HG02852 (cell line): ENCODE data around the gene PEX12.
"Not testable (repeated sequence)": the region's sequence is repeated elsewhere in the genome, so short reads cannot be mapped to it uniquely, and the experiment has no call there.

Source experiments
- ATAC-seq: cut with Tn5 transposase; IDR thresholded peaks from one replicate; pipeline ENCODE4 v1.9.1; 2021; ENCODE audit warnings: mild to moderate bottlenecking, moderate library complexity; ENCODE audit not compliant: unreplicated experiment

The PEX12 gene

DNA sequence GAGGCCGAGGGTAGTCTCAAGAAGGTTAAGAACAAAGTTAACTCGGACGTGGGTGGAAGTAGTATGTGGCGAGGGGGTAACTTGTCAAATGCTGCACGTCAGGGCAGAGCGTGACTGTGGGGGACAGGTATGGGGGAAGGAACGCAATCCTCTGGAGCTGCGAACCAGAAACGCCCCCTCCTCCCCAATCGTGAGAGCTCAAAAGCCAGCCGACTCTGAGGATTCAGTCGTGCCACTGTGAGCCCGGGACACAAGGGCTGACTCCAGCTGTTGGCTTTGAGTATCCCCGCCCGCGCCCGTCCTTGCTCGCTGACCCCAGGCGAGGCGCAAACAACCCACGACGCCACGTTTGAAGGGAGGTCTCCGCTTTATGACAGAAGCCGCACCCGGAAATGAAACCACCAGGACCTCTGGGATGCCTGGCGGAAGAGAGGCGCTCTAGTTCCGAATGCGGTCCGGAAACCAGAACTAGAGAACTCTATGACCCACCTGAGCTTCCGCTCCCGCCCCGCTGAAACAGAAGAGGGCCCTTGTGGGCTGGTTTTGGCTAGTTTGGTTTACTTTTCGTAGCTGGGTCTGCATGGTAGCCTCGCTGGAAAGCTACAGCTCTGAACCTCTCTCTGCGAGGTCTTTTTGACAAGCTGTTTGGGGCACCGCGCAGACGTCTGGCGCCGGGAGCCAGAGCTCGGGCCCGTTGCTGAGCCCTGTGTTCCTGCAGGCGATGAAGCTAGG lies at the start of gene PEX12:
Gene PEX12 (minus strand): TSS at position 375 of the 732 bp plus-strand sequence. CDS start 550 bp downstream, outside the sequence.
- peak; percentile 92 for ATAC-seq

DNA sequence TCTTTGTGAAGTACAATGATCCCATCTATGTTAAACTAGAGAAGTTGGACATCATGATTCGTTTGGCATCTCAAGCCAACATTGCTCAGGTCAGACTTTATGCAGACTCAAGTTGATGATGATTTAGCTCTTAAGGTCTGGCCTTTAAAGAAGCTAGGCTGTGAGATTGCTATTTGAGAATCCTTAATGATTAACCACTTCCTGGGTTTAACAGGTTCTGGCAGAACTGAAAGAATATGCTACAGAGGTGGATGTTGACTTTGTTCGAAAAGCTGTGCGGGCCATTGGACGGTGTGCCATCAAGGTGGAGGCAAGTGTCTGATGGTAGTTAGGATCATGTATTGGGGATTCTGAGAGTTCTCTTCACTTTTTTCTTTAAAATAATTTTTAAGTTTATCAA lies 49.0 kb upstream of the PEX12 start:
- ATAC-seq = no peak

DNA sequence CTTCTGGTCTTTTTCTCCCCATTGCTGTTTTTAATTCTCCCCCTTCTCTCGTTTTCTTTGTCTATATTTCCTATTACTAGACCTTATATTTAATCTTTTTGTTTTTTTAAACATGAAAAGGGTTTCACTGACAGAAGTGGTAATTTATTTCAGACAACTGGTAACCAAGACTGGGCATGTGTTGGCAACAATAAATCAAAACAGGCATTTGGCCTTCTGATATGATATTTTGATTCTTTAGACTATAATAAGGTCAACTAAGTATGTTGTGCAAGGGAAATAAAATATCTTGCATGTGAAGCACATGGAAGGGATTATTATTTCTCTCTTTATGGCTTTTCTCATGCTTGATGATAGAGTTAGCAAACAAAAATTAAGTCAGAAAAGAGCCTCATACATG lies 43.4 kb upstream of the PEX12 start:
- ATAC-seq = no peak

DNA sequence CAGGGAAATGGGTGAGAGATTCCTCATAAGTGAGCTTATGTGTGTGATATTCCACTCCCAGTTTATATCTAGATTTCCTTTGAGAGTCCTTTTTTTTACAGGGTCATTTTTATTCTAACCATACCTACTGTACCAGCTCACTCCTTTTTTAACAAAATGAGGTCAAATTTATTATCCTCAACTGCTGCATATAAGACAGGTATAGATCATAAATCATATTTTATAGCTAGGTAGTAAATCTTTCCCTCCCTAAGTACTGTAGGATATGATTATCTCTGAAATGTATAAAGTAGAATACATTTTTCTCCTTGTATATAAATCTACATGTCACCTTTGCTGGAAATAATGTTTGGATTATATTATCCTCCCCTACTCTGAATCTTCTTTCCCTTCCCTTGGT lies 40.3 kb upstream of the PEX12 start:
- no peak for ATAC-seq

DNA sequence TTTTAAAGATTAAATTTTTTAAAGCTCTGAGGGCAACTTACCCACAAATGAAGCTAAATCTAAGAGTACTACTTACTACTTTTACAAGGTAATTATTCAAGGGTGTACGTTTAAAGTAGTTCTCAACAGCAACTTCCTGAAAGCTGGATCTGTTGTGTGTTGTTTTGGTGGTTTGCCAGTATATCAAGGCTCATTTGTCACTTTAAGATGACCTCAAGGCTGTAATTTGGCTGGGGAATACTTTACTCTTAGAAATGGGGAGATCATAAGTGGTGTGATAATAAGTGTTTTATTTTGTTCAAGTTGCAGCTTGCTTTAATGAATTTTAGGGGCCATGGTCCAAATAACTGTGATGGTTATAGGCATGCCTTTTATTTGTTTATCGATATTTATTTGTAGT lies 39.1 kb upstream of the PEX12 start:
- no peak for ATAC-seq

DNA sequence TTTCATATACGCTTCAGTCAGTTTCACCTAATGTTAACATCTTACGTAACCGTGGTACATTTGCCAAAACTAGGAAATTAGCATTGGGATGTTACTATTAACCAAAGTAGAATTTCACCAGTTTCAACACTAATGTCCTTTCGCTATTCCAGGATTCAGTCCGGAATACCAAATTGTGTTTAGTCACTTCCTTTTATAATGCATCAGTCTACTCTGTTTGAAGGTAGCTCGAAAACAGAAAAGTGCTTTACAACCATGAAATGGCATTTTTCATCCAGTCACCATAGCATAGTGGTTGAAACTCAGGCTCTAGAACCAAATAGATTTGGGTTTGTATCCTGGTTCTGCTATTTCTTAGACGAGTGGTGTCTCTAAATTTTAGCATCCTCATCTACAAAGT lies 38.2 kb upstream of the PEX12 start:
- ATAC-seq = no peak

DNA sequence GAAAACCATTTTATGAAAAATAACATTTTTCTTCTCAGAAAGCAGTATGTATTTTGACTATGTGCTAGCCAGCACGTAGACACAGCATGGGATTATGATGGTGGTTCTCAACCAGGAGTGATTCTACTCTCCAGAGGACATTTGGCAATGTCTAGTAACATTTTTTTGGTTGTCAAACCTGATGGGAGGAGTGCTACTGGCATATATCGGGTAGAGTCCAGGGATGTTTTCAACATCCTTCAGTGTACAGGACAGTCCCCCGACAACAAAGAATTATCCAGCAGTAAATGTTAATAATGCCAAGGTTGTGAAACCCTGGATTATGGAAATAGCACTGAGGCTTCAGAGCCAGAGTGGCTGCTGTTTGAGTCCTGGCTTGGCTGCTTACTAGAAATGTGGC lies 36.4 kb upstream of the PEX12 start:
- ATAC-seq = no peak

DNA sequence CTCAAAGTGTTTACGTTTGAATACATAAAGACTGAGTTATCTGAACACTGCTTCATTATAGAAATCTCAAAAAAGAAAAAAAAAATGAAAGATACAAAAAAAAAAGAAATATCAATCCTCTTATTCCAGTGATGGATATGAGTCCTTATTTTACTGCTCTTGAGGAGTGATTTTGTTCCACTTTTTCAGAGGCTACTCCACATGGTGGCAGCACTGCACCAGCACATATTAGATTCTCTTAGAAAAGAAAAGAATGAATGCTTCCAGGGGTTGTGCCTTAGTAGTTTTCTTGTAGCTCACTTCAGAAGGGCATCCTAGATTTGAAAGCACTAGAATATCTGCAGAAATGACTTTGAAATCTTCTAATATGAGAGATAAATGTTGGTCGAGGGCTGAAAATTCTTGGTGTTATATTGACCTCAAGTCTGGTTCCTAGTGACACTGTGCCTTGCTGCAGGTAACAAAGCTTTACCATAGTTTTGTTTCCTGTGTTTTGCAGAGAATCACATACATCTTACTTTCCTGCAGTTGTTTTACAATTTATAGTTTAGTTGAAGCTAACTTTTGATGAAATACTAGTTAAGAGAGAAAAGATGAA lies 34.7 kb upstream of the PEX12 start:
- no peak for ATAC-seq

DNA sequence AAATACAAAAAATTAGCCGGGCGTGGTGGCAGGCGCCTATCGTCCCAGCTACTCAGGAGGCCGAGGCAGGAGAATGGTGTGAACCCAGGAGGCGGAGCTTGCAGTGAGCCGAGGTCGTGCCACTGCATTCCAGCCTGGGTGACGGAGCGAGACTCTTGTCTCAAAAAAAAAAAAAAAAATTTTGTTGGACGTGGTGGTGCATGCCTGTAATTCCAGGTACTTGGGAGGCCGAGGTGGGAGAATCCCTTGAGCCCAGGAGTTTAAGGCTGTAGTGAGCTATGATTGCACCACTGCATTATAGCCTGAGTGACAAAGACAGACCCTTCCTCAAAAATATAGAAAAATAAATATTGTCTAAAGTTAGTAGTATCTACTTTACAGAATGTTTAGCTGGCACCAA lies 32.4 kb upstream of the PEX12 start:
- not testable (repeated sequence) for ATAC-seq

DNA sequence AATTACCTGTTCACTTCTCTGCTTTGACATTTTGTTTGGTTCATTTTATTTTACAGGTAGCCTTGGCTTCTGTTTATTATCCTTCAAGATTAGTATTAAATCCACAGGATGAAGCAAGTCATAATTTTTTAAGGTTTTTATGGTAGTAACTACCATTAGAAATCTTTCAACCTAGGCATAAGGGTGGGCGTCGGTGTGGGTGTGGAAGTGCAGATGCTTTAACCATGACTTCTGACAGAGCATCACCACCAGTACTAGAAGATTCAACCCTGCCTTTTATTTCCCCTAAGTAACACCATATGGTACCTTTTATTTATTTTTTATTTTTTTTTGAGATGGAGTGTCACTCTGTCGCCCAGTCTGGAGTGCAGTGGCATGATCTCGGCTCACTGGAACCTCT lies 31.5 kb upstream of the PEX12 start:
- ATAC-seq = no peak

DNA sequence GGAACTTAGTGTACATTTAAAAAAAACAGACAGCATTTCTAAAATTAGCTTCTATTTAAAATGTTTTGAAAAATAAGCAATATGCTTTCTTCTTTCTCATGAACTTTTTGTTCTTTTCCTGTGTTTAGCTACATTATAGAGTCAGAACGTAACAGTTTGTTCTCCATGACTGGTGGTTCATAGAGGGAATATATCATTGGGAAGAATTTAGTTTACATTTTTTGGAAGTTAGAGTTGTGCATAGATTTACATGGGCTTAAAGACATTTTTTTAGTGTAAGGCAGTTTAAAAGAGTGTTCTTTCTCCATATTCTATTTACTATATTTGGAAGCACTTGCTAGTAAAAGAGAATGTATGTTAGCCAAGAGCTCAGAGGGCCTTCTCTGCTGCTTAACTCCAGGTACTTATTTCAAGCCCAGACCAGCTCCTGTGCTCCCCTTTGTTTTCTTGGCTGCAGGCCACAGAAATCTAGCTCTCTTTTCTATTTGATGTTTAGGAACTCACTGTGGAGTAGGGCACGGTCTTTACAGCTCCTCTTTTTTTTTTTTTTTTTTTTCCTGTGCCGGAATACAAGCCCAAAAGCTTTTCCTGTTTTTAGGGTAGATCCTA lies 29.0 kb upstream of the PEX12 start:
- ATAC-seq = no peak

DNA sequence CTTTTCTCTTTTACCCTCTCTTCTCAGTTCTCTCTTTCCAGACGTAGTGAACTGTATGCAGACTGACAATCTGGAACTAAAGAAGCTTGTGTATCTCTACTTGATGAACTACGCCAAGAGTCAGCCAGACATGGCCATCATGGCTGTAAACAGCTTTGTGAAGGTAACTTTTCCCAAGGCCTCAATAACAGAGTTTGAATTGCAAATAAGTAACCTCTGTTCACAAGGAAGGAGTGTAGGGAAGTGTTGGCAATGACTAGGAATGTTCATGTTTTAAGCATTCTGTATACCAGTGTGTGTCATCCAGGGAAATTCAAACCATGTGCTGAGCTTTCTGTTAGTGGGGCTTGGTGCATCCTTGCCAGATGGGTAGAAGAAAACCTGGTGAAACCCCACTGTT lies 27.3 kb upstream of the PEX12 start:
- no peak for ATAC-seq

DNA sequence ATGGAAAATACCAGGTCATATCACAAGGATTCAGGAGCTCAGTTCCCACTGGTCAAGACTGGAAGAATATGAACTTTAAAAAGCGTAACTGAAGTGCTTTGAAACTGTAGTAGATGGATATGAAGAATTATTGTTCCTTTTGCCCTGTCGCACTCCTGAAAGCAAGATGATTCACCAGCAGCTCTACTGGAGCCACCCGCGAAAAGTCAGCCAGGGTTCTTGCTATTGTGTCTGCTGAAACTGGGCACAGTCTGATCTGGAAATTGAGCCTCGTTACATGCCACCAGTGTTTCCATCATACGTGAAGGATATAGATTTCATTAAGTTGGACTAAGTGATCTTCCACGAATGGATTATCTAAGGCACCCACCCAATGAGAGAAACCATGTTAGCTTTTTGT lies 25.3 kb upstream of the PEX12 start:
- ATAC-seq = no peak

DNA sequence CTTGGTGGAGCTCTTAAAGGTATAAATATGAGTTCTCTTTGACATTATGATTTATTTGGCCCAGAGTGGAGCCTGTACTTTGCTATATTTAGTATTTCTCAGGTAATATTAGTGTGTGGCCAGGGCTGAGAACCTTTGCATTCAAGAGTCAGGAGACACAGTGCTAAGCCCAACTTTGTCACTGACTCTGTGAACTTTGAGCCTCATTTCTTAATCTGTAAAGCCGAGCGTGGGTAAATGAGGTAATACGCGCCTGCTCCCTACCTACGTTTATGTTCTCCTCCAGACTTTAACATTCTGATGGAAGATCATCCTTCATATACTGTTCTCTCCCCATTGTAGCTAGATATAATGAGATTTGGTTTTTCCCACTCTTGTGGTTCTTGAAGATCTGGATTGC lies 19.2 kb upstream of the PEX12 start:
- ATAC-seq = no peak

DNA sequence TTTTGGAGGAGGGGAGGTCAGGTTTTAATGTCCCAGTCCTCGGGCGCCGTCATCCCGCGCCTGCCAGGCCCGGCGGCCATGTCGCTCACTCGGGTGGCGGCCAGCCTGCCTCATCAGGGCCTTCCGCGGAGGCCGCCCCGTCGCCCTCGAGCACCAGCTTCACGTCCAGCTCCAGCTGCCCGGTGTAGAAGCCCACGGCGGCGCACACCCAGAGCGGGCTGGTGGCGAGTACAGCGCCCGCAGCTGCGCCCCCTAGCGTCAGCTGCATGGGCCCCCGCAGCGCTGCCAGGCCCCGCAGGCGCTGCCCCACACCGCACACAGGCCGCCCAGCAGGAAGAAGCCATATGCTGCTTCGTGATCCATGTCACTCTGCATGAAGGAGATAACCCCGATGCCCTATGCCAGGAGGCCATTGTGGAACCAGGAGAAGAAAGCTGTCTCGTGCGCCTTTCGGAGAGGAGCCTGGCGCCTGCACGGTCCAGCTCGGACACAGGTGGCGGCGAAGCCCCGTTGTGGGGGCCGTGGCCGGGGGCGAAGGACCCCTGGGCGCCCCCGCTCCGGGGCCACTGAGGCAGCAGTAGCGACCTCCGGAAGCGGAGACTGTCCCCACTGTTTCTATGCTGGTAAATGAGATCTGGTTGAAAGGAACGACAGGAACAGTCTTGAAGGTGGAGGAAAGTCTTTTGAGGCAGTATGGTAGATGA lies 18.3 kb upstream of the PEX12 start:
- no peak for ATAC-seq

DNA sequence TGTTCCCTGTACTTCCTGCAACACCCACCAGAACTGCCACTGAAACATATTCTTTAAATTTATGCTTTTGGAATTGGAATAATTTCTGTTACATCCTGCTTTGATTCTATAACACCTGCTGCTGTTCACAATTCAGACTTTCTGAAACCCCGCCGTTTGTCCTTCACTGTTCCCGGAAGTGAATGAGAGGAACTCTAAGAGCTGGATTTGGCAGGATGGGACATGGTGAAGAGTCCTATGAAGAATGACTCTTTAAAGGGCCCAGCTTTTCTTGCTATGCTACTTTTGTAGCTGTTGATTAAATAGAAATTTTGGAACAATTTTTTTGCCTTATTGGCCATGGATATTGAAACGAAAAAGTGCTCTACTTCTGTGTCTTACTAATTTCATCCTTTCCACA lies 17.7 kb upstream of the PEX12 start:
- ATAC-seq = no peak

DNA sequence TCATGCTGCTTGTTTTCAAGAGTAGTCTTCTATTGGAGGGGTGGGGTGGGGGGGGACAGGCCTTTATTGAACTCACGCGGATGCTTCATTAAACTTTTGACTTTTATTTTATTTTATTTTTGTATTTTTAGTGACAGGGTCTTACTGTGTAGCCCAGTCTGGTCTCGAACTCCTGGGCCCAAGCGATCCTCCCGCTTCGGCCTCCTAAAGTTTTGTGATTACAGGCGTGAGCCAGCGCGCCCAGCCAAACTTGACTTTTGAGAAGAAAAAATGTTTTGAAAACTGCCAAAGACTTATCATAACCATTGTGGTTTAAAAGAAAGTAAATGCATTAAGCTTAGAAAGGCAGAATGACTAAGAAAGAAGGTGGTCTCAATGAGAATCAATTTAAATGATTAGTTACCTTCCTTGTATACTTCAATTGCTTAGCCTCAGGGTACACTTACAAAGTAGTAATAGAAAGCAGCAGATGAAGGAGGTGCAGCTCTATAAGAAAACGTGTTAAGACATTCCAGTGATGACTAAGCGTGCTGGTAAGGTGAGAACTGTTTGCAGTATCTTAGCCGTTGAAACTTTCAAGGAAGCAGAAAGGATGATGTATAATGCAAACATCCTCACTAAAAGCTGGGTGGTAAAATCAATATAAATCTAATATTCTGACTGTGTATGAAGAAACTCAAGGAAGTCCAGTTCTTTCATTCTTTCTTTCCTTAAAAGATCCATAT lies 10.0 kb upstream of the PEX12 start:
- no peak for ATAC-seq

DNA sequence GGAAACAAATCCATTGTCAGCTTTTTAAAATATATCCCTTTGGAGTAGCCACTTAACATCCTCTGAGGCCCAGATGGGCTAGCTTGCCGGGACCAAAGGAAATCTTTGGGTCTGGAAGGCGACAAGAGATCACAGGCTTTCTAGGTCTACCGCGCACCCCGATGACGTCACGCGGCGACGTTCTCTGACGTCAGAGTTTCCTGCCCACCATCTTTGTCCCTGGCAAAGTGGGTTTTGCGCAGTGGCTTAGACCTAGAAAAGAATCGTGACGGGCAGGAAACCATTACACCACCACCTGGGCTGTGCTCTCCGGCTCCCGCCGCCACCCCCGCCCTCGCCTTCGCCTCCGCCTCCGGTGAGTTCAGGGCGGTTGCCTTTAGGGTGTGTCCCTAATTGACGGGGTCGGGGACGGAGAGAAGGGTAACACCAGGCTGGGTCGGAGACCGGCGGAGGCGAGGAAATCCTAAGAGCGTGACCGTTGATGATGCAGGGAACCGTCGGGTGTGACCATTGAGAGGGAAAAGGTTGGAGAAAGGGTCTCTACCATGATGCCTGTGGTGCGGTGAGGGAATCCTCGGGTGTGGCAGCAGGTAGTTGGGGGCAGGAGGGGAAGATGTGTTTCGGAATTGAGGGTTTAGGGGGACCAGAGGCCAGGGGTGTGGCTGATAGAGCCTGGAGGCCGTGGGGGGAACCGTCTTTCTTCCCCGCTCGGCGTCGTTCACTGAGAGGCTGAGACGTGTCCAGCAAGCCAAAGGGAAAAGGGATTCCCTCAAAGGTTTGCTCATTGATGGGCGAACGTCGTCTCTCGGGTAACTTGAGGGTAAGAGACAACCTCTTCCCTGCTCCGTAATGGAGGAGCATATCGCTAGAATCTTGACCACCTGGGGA lies 8.9 kb upstream of the PEX12 start, which contains the start of gene AP2B1:
Gene AP2B1 (plus strand): TSS at position 249 of the 888 bp plus-strand sequence. CDS start 6,709 bp downstream, outside the sequence.
- ATAC-seq = peak; percentile 84

DNA sequence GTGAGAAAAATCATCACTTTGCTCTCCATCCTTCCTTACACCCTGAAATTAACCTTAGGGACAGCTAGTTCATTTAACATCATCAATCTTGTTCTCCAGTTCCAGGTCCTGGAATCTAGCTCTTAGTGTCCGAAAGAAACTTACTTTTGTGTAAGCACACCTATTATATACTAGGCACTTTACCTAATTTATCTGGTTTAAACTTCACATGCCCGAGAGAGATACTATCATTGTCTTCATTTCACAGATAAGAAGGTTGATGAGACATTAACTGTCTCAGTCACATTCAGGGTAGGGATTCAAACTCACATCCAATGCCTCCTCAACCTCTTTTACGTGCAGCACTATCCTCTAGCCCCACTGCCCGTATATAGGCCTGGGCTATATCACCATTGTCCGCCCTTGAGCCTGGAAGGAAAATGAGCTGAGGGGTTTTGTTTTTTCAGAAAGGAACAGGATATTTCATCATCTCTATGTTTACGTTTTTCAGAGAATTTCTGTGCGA lies 8.2 kb upstream of the PEX12 start:
- peak; percentile 3 for ATAC-seq

DNA sequence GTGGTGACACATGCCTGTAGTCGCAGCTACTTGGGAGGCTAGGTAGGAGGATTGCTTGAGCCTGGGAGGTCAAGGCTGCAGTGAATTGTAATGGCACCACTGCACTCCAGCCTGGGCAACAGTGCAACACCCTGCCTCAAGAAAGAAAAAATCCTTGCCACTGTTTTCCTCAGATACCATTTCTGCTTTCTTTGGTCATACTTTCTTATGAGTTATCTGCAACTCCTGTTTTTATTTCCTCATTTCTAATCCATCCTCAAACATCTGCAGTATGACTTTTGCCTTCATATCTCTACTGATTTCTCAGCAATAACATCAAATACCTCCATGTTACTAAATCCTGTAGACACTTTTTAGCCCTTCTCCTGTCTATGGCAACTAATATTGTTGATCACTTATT lies 5.7 kb upstream of the PEX12 start:
- ATAC-seq = no peak
